NCI-H2196 (cell line): ENCODE data around the gene TMOD4.

Experiments used
- DNase-seq: peaks from one replicate; lab custom pipeline; 2025; ENCODE audit not compliant: unreplicated experiment; lab: John Stamatoyannopoulos, UW

TMOD4 gene

DNA sequence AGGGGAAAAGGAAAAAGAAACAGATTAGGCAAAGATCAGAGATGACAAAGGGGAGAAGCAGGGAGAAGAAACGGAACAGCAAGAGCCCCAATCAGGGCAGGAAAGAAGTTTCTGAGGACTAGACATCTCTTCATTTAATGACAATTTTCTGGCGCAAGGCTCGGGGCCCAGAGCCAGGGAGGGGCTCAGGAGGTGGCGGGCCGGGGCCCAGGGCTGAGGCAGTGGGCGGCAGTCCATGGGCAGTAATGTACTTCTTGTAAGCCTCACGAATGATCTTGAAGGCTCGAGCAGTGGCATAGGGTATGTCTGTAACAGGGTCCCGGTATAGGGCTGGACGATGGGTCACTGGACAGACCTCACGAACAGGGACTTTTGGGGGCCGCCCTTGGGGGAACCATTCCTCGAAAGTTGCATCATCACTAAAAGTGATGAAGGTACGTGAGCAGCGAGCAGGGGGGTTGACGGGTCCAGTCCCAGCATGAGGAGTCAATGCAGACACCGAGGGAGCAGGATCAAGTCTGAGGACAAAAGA is 799 bp upstream of the TMOD4 start:
- no peak for DNase-seq

DNA sequence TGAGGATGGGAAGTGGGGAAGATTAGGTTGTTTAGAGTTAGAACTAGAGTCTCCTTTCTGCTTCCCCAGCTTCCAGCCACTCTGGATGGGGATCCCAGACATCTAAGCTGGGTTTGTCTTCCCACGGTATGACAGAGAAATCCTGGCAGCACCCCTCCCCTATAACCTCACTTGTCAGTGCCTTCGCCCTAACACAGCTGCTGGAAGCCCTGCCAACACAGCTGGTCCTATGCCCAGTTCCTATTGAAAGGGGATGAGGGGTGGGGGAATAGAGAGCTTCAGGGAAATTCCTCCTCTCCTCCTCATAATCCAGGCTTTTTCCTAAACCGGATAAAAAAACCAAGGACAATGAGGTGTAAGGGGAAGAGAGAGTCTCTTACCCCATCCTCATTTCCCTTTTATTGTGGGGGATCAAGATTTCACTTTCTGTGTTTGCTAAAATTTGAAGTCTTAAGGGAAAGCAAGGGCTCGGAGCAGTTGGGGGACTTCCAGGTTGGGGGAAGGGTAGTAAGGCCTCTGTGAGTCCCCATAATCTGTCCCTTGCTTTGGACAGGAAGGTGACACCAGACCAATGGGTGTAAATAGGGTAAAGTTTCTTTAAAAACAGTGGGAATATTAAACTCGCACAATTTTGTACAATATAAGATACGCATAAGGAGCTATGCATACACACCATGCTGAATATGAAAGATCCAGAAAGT is 590 bp downstream of the TMOD4 start:
- no peak for DNase-seq

DNA sequence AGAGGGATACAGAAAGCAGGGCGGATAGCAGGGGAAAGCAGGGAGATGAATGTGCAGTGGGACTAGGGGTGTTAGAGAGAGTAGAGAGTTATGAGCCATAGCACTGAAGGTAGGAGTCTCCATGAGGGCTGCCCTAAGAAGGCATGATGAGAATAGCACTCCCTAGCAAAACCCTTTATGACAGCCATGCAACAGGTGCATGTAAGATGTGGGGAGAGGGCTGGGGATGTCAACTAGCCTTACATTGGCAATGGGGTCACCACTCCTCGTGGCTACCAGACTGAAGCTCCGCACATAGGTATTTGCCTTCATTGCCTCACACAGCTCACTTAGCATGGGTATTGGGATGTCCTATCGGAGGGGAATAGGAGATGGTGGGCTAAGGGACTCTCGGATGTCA is 4.6 kb downstream of the TMOD4 start:
- no peak for DNase-seq

DNA sequence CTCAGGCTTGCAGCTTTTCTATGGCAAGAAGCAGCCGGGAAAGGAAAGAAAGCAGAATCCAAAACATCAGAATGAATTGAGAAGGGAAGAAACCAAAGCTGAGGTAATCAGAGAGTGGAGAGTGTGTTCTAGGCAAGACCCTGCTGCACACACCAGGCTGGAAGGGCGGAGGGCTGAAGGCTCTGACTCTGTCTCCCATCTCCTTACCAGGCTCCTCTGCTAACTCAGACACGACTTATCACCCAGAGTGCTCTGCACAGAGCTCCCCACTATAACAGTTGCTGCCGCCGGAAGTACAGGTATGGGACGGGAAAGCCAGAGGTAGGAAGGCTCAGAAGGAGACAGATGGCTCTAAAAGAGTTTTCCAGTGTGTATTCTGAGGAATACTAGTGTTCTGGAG is 8.7 kb downstream of the TMOD4 start:
- no peak for DNase-seq

DNA sequence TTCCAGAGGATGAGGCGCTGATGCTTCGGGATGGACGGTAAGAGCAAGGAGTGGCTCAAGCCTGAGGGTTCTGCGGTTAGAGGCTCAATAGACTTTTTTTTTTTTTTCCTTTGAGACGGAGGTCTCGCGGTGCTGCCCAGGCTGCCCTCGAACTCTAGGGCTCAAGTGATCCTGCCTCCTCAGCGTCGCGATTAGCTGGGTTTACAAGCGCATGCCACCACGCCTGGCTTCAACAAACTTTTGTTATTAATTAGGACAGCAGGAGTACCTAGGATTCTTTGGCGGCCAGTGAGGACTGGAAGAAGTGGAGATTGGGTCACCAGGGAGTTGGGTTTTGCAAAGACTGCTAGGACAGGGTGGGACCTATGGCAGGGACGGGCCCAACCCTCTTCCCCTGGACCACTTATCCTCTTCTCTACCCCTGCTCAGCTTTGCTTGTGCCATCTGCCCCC is 9.2 kb downstream of the TMOD4 start:
- DNase-seq: no peak

DNA sequence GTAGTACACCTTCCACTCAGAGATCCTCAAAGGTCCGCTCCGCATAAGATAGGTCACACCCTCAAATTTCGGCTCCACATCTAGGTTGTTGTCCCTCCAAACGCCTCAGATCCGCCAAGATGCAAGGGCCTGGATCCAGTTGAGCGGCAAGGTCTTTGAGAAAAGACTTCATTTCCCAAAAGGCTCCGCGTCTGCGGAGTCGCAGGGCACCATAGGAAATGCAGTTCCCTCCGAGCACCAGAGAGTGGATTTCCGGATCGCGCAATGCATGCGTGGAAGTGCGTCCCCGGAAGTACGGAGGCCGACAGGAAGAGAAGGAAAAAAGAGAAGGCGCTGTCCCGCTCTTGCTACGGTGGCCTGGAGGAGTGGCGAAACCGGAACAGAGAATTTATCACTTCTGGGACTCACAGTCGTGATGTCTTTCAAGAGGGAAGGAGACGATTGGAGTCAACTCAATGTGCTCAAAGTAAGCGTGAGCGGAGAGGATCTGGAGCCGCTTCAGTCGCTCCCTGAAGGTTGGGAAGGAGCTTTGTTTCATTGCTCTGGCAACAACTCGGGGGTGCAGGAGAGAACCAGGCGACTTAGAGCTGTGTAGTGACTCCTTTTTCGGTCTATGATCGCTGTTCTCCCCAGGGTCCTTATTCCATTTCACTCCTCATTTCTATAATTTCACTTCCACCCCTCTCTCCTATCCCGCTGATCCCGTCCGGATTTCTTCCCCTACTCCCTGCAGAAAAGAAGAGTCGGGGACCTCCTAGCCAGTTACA is 9.9 kb downstream of the TMOD4 start, which contains the start of the genes LYSMD1 and SCNM1:
Gene LYSMD1, minus strand, starts transcription at position 165 of the 767 bp plus-strand sequence. CDS start 644 bp downstream, outside the sequence.
Gene SCNM1, plus strand, starts transcription at position 407 of the 767 bp plus-strand sequence. Its CDS starts 9 bp downstream, at position 416.
- DNase-seq: peak; percentile 98

DNA sequence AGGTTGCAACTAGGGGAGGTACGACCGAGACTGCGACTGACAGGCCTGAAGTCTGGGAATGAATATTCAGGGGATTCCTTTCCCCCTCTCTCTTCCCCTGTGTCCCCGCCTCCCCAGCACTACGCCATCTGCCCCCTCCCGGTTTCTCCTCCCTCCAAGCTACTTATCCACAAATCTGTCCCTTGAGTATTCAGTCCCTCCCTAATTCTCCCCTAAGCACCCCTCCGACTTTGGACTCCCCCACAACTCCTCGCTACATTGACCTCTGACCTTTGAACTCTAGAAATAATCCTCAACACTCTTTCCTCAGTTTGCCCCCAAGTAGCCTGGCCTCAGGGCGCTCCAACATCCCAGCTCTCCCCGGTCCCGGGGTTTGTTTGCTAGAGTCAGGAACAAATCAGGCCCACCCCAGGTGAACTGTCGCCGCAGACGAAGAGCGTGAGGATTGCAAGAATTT is 10.5 kb downstream of the TMOD4 start:
- no peak for DNase-seq

DNA sequence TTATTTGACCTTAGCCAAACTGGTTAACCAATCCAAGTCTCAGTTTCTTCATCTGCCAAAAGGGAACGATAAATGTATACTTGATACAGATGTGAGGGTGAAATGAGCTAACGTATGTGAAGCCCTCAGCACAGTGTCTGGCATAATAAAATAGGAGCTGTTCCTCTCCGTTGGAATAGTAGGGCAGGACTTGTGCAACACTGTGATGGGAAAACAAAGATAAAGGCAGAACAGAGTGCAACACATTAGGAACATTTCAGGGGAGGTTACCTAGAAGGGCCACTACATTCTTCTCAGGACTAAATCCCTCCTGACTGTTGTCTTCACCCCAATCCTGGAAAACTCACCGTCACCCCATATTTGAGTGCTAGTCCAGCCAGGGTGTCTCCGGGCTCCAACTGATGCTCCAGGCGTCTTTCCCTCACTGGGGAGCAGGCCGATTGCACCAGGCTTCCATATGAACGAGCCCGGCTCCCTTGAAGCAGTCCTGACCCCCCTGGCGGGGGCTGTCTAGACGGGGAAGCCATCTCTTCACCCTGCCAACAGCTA is 11.0 kb downstream of the TMOD4 start:
- no peak for DNase-seq

DNA sequence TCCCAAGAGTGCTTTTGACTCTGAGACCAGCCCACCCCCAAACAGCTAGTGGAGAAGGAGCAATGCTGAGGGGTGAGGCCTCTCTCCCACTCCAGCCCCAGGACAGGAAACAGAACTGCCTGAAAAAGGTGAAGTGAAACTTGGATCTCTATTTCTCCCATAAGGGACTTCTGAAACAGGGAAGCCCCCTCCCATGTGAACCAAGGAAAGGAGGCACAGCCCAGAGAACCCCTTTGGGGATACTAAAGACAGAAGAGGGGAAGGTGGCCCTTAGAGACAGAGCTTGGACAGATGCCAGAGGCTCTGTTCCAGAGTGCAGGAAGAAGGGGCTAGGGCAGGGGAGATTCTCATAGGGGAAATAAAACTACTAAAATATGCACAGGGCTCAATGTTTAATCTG is 16.4 kb downstream of the TMOD4 start:
- no peak for DNase-seq

DNA sequence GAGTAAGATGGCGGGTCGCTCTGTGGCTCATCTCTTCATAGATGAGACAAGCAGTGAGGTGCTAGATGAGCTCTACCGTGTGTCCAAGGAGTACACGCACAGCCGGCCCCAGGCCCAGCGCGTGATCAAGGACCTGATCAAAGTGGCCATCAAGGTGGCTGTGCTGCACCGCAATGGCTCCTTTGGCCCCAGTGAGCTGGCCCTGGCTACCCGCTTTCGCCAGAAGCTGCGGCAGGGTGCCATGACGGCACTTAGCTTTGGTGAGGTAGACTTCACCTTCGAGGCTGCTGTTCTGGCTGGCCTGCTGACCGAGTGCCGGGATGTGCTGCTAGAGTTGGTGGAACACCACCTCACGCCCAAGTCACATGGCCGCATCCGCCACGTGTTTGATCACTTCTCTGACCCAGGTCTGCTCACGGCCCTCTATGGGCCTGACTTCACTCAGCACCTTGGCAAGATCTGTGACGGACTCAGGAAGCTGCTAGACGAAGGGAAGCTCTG is 17.0 kb downstream of the TMOD4 start:
- DNase-seq: no peak

DNA sequence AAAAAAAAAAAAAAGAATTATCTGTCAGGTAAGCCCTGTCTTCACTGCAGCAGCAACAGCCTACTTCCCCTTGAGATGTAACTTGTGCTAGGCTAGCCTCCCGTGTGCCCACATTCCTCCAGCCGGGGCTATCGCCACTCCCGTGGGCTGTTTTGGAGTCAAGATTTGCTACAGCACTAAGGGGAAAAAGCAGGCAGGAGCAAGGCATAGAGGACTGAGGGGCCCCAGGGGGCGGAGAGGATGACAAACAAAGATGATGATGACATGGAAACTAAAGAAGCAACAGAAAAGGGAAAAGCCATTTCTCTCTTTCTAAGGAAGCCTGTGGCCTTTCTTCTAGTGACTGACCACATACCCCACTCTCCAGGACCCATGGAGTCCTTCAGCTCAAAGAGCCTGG is 17.5 kb downstream of the TMOD4 start:
- no peak for DNase-seq

DNA sequence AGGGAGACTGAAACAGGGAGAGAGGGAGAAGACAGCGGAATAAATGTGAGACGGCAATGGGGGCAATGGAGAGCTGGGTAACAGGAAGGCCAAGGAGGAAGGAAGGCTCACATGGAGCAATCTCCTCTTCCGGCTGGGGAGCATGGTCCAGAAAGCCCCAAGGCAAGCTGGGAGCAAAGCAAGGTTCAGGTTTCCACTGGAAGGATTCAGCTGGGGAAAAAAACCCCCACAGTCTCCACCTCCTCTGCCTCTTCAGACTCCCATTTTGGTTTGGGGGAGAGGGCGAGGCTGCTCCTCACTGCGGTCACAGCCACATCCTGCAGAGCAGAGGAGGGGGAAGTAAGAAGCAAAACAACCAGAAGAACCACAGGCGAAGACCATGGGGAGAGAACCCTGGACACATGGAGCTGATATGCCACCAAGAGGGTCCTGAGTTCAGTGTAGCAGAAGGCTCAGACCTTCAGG is 18.7 kb downstream of the TMOD4 start:
- DNase-seq: no peak

DNA sequence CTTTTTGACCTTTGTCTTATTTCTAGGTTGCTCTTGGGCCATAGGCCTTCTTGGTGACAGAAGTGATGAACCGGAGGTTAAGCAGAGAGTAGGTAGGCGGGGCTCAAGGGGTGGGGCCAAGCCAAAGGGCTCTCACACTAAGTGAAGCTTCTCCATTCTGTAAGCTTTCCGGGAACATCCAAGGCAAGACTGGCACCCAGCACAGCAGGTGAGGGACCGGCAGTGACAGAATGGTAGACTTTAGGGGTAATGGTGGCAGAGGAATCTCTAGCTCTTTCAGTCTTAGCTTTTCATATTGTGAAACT is 19.3 kb downstream of the TMOD4 start, which contains the start of gene TNFAIP8L2:
Gene TNFAIP8L2, plus strand, starts transcription at position 135 of the 305 bp plus-strand sequence. CDS start 2,049 bp downstream, outside the sequence.
- DNase-seq: no peak

DNA sequence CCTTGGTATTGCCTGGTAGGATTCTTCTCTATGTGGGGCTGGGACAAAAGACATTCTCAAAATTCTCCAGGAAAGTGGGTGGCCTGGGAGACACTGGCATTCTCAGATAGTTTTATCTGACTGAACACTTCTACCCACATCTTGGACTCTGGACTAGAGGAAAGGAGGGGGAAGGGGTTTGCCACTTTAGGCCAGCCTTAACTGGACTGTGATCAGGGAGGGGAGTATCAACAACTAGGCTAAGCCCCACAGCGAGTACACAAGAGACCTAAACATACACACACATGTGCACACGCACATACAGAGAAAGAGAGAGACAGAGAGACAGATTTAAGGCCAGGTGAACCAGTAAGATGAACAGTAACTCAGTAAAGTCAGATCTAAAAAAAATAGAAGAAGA is 28.1 kb downstream of the TMOD4 start:
- no peak for DNase-seq

DNA sequence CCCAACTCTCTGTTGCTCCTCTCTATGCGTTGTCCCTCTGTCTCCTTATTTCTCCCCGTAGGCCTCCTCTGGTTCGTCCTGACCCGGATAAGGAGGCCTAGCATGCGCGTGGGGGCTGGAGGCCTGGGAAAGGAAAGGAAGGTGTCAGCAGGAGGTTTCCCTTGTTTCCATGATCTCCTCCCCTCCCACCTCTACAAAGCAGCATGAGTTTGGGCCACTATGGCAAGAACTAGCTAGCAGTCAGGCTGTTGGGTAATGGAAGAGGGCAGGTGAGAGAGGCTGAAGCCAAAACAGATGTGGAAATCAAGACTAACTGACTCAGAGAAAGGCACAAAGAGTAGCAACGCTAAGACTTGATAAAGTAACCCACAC is 28.7 kb downstream of the TMOD4 start:
- no peak for DNase-seq

DNA sequence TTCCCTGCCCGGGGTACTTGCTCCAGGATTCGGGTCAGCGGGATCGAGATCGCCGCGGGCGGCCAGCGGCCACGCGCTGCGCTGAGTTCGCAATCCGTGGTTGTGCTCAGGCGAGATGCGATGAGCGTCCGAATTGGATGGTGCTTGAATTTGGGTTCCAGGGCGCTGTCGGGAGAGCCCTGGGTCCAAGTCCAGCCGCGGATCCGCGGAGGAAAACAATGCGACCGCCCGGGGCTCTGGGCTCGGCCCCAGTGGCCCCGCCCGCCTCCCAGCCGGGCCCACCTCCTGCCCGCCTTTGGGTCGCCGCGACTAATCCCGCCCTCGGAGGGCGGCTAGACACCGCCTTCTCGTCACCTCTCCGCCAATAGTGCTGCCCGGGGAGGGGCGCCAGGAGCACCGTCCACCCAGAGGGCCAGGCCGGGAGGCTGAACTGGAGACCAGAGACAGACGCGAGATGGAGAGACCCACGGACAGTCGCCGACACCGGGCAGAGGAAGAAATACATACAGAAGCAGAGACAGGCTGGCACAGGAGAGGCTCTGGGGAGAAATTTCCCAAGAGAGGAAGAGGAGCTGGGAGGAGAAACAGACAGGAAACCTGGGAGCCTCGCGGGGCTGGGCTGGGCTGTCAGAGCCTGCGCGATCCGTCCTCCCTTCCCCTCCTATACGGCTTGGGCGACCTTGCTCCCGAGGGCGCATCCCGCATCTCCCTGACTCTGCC is 29.2 kb downstream of the TMOD4 start, which contains the start of gene SEMA6C:
Gene SEMA6C, minus strand, starts transcription at position 220 of the 720 bp plus-strand sequence. CDS start 4,010 bp downstream, outside the sequence.
- DNase-seq: peak; percentile 92

DNA sequence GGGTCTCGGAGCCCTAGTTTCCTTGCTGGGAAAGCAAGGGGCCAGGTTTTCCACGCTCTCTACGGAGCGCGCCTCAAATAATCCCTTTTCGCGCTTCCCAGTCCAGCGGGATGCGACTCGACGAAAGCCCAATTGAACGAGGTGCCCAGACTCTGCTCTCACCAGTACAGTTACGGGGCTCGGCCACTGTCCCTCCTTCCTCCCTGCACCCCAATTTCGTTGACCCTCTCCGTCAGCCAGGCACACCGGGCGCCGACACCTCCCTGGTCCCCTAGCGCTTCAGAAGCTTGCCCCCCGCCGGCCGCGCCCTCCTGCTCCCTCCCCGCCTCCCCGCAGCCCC is 29.7 kb downstream of the TMOD4 start:
- no peak for DNase-seq

DNA sequence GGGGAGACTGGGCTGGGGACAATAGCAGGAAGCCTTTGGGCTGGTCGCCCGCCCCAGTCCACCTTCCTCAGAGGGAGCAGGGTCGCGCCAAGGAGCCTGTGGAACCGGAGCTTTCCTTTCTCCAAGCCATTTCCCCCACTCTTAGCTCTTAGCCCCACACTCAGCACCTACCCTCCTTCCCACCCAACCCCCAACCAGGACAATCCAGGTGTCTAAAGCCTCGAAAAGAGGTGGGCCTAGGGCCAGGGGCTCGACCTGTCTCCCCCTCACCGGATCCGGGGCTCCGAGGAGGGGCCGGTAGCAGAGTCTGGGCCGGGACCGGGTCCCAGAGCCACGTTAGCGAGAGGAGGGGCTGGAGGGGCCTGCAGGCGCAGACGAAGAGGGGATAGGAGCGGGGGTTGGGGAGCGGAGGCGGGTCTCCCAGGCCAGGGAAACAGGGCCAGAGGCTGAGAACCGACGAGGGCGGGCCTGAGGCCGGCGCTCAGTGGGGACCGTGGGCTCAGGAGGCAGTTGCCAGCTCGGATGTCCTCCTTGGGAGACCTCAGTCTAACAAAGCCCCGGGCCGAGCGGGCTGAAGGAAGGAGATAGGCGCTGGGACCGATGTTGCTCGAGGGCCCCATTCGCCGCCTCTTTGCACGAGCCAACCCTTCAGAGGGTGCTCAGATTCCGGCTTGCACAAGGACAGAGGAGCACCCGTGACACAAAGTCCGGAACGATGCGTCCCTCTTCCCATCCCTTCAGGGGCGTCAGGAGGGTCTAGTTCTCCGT is 30.3 kb downstream of the TMOD4 start:
- DNase-seq: no peak

DNA sequence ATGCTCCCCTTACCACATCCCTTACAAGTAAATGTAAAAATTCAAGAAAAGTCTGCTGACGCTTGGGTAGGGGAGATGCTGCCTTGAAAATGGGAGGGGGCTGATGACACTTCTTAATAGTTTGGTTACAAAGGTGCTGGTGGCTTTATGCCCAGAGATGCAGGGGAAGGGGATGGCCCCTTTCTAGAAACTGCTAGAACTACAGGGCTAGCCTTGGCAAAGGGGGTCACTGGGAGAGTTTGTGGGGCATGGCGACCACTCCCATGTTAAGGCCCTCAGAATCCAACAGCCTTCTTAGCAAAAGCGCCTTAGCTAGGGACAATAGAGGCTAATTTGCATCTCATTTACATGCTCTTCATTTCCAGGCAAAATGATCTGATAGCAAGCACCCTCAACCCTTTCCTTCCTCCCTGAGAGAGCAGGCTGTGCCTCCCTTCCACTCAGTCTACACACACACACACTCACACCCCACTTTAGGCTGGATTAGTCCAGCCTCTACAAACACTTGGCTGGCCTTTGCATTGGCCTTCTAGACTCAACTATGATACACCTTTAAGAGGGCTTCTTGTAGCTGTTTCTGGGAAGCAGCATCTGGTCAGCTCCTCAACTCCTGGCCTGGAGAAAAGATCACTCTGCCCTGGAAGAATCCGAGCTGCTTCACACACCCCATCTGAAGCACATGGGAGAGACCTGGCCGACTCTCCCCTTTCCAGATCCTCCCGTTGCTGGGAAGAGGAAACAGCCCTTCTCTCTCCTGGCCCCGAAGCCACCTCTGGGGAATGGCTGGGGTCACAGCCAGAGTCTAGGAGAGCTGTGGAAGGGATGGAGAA is 31.1 kb downstream of the TMOD4 start:
- no peak for DNase-seq
